HEK293T (cell line): ENCODE measurements around the gene TLX2.

Experiments used
- CTCF ChIA-PET: fragments of 350-600 bp; formaldehyde crosslinking; extraction: SDS; loops from one replicate; lab custom pipeline; 2021; ENCODE audit warnings: antibody characterized with exemption, inconsistent platforms; lab: Yijun Ruan, JAX
- POLR2A ChIA-PET: fragments of 350-600 bp; formaldehyde crosslinking; extraction: SDS; loops from one replicate; lab custom pipeline; 2020; ENCODE audit warnings: antibody characterized with exemption, inconsistent platforms; lab: Yijun Ruan, JAX
- DNase-seq: peaks from one replicate; pipeline ENCODE4 v3.0.0; 2012; ENCODE audit warnings: mixed read lengths; ENCODE audit errors: extremely low spot score
- ARNT ChIP-seq: fragments of 450-650 bp; IDR thresholded peaks from 2 replicates; pipeline ENCODE4 v1.6.1; 2017; ENCODE audit warnings: mild to moderate bottlenecking
- BHLHE40 ChIP-seq: fragments of 450-650 bp; IDR thresholded peaks from 2 replicates; pipeline ENCODE4 v1.6.1; 2016; ENCODE audit warnings: mild to moderate bottlenecking, moderate library complexity, borderline replicate concordance
- CTBP1 ChIP-seq: fragments of 450-650 bp; IDR thresholded peaks from 2 replicates; pipeline ENCODE4 v1.6.1; 2016; ENCODE audit warnings: borderline replicate concordance
- ELF4 ChIP-seq: fragments of 450-650 bp; IDR thresholded peaks from 2 replicates; pipeline ENCODE4 v1.6.1; 2017; ENCODE audit warnings: antibody characterized with exemption
- FOXA1 ChIP-seq: fragments of 450-650 bp; IDR thresholded peaks from 2 replicates; pipeline ENCODE4 v1.6.1; 2016; ENCODE audit warnings: mild to moderate bottlenecking
- FOXK2 ChIP-seq: fragments of 450-650 bp; IDR thresholded peaks from 2 replicates; pipeline ENCODE4 v1.6.1; 2016; ENCODE audit warnings: mild to moderate bottlenecking
- FOXM1 ChIP-seq: fragments of 450-650 bp; IDR thresholded peaks from 2 replicates; pipeline ENCODE4 v1.6.1; 2017; ENCODE audit warnings: mild to moderate bottlenecking, borderline replicate concordance
- HDGF ChIP-seq: fragments of 450-650 bp; IDR thresholded peaks from 2 replicates; pipeline ENCODE4 v1.6.1; 2017; ENCODE audit warnings: antibody characterized with exemption, borderline replicate concordance
- L3MBTL2 ChIP-seq: fragments of 450-650 bp; conservative IDR thresholded peaks from 2 replicates; pipeline ENCODE4 v1.6.1; 2016; ENCODE audit warnings: mild to moderate bottlenecking
- LEF1 ChIP-seq: fragments of 450-650 bp; IDR thresholded peaks from 2 replicates; pipeline ENCODE4 v1.6.1; 2017; ENCODE audit warnings: mild to moderate bottlenecking, borderline replicate concordance
- NFRKB ChIP-seq: fragments of 450-650 bp; IDR thresholded peaks from 2 replicates; pipeline ENCODE4 v1.6.1; 2016; ENCODE audit warnings: mild to moderate bottlenecking, moderate library complexity
- SP1 ChIP-seq: fragments of 450-650 bp; IDR thresholded peaks from 2 replicates; pipeline ENCODE4 v1.6.1; 2017
- SUZ12 ChIP-seq: fragments of 450-650 bp; IDR thresholded peaks from 2 replicates; pipeline ENCODE4 v1.6.1; 2016; ENCODE audit warnings: mild to moderate bottlenecking
- TARDBP ChIP-seq: fragments of 450-650 bp; IDR thresholded peaks from 2 replicates; pipeline ENCODE4 v1.6.1; 2016
- ZNF384 ChIP-seq: fragments of 450-650 bp; IDR thresholded peaks from 2 replicates; pipeline ENCODE4 v1.6.1; 2016
- TF ChIP-seq, protein P1 (sequence below): fragments of 450-650 bp; IDR thresholded peaks from 2 replicates; pipeline ENCODE4 v1.6.1; 2016

The TLX2 gene

DNA sequence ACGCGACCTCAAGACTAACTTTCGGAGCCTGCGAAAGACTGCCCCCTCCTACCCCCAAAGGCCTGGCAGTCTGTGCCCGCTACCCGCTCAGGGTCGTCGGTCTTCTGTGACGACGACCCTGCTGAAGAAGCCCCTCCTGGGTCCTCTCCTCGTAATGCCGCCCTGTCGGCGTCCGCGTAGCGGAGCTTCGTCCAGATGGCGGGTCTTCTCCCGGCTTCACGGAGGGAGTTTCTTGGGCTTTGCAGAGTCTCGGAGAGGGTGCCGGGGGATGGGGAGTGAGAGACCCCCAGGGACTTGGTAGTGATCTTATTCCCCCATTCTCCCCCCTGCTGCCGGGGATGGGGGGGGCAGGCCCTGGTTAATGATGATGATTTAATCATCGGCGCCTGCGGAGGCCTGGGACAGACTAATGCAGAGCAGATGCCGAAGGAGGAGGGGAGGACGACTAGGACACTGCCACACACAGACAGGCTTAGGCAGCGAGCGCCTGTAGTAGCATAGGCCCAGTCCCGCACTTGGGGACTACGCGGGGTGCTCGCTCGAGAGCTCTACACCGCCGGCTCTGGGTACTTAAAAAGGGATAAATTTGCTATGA is 6.2 kb upstream of the TLX2 start:
- CTCF ChIA-PET = interaction anchor here (0.9 kb wide), 1 partner anchor 53 kb away, joined by 3 read pairs; the partner anchor contains the start of gene INO80B
- peak; percentile 39 for DNase-seq
- POLR2A ChIA-PET = interaction anchor here (1.1 to 6.4 kb wide), 14 partner anchors 12 to 83 kb away, joined by 3 to 70 read pairs (median 4); partner anchors contain the start of genes AUP1, CCDC142, DQX1 and HTRA2
- TF ChIP-seq L3MBTL2 (peak; percentile 61), FOXM1 (no peak)

DNA sequence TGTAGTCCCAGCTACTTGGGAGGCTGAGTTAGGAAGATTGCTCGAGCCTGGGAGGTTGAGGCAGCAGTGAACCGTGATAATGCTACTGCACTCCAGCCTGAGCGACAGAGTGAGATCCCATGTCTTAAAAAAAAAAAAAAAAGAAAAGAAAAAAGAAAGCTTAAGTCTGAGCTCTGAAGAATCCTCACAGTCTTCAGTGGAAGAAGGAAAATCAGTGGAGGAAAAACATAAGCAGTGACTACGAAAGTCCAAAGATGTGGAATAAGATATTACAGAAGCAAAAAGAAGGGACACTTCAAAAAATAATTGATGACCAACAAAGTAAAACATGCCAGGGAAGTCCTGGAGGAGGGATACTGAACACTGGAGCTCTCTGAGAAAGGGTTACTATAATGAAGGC is 4.0 kb upstream of the TLX2 start:
- POLR2A ChIA-PET = interaction anchor here (0.9 to 6.4 kb wide), 5 partner anchors 8 to 75 kb away, joined by 3 to 70 read pairs (median 4); partner anchors contain the start of genes AUP1, CCDC142, DQX1 and HTRA2
- TF ChIP-seq NFRKB = no peak
- no peak for TF ChIP-seq FOXM1
- DNase-seq = no peak
- CTCF ChIA-PET = no interaction called here

DNA sequence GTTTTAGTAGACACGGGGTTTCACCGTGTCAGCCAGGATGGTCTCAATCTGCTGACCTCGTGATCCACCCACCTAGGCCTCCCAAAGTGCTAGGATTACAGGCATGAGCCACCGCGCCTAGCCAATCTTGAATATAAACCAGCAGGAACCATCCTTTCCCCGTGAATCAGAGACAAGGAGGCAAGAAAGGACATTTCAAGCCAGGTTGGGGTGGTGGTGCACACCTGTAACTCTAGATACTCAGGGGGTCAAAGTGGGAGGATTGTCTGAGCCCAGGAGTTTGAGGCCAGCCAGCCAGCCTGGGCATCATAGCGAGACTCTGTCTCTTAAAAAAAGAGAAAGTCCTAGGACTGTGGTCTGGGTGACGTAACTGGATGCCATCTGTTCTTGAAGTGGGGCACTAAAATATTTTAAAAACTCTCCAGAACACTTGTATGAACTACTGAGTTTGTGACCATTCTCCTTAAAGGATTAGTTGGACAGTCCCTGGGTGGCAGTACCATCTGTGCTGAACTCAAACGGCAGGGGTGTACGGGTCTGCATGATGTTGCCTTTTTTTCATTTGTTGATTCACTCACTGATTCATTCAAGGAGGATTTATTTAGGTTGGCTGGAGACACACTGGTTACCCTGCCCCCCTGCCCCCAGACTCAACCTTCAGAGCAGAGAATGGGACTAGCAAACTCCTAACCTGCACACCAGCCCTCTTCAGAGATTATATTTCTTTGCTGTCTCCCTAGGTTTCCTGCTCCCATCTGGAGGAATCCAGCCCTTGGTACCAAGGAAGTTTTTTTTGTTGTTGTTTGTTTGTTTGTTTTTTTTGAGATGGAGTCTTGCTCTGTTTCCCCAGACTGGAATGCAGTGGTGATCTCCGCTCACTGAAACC is 2.9 kb upstream of the TLX2 start:
- POLR2A ChIA-PET = interaction anchor here (6.4 kb wide), 1 partner anchor 18 kb away, joined by 70 read pairs; the partner anchor contains the start of genes AUP1, DQX1 and HTRA2
- no peak for DNase-seq
- TF ChIP-seq ARNT = no peak
- no peak for TF ChIP-seq NFRKB
- no peak for TF ChIP-seq SUZ12
- TF ChIP-seq FOXM1 = no peak
- no peak for TF ChIP-seq ELF4
- no peak for TF ChIP-seq ZNF384
- TF ChIP-seq CTBP1 = no peak
- TF ChIP-seq LEF1 = no peak
- no peak for TF ChIP-seq L3MBTL2
- TF ChIP-seq FOXK2 = no peak
- TF ChIP-seq SP1 = no peak
- TF ChIP-seq BHLHE40 = no peak
- CTCF ChIA-PET = interaction anchor here (0.7 kb wide), 1 partner anchor 1078 kb away, joined by 5 read pairs; no protein-coding TSS in a partner anchor

DNA sequence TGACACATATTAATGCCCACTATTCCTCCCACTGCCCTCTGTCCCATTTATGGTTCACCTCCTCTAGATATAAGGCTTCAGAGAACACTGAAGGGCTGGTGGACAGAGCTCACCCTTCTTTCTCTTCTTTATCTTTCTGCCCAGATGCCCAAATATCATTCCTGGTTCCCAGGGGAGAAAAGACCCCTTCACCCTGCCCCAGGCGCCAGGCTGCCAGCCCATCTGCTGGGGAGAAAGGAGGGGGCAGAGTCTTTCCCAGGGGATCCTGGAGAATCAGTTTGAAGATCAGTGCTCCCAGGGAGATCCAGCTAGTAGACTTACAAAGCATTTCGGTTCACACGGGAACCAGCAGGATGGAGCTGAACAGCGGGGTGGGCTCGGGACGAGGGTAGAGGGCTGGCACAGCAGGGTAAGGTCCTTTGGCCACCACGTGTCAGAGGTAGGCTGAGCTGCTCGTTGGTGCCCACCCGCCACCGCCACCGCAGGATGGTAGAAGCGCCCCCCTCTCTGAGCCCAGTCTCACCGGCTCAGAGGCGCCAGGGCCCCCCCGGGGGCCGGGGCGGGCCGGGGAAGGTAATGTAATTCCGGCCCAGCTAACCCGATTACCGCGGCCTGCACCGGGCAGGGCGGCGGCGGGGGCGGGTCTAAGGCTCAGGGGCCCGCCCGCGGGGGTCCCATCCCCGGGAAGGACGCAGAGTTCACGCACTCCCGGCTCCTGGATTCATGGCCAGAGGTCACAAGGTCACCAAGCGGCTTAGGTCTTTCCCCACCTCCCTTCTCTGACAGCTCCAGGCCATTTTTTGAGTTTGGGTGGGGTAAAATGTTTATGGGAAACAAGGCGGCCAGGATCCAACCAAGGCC is 1.3 kb upstream of the TLX2 start:
- ChIA-PET CTCF (no interaction called here), POLR2A (interaction anchor here (1.4 kb wide), 1 partner anchor 17 kb away, joined by 4 read pairs; the partner anchor contains the start of genes AUP1 and HTRA2)
- TF ChIP-seq TARDBP (no peak), ELF4 (no peak), FOXK2 (no peak), SP1 (no peak), FOXM1 (no peak), ZNF384 (no peak), HDGF (no peak), L3MBTL2 (no peak), FOXA1 (no peak), CTBP1 (no peak), ARNT (no peak), SUZ12 (no peak), NFRKB (no peak), LEF1 (no peak), BHLHE40 (no peak)
- TF ChIP-seq, protein P1, sequence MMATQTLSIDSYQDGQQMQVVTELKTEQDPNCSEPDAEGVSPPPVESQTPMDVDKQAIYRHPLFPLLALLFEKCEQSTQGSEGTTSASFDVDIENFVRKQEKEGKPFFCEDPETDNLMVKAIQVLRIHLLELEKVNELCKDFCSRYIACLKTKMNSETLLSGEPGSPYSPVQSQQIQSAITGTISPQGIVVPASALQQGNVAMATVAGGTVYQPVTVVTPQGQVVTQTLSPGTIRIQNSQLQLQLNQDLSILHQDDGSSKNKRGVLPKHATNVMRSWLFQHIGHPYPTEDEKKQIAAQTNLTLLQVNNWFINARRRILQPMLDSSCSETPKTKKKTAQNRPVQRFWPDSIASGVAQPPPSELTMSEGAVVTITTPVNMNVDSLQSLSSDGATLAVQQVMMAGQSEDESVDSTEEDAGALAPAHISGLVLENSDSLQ = no peak
- no peak for DNase-seq

DNA sequence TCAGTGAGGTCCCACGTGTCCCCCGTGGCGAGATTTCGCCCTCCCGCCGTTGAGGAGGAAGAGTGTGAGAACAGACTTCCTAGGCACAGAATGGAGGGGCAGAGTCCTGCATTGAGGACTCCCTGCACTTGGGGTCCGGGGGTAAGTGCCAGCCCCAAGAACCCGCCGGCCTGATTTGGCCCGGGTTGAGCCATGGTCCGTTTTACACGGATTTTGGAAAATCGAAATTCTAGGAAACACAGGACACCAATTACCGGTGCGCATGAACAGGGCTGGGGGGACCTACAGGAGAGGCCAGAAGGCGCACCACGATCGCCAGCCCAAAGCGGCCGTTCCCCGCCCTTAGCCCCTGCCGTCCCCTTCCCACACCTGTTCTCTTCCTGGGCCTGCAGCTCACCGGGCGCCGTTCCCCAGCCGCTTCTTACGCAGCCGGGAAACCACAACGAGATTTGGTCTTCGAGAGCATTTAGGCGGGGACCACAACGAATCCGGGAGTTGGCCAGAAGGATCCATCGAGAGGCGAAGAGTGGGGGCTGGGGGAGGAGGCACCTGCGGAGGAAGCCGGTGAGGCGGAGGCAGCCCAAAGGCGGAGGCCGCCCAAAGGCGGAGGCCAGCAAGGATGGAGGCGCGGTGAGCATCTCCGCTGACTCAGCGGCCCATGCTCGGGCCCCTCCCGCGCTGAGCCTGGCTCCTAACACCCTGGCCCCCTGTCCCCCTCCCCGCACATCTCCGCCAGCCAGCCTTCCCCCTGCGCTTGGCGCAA is 464 bp upstream of the TLX2 start:
- ChIA-PET POLR2A (interaction anchor here (1.4 kb wide), 1 partner anchor 16 kb away, joined by 4 read pairs; the partner anchor contains the start of genes AUP1 and HTRA2), CTCF (no interaction called here)
- no peak for TF ChIP-seq L3MBTL2
- TF ChIP-seq TARDBP = no peak
- no peak for TF ChIP-seq NFRKB
- no peak for TF ChIP-seq FOXK2
- TF ChIP-seq CTBP1 = no peak
- TF ChIP-seq, protein P1 = no peak
- TF ChIP-seq ELF4 = no peak
- no peak for TF ChIP-seq SUZ12
- no peak for TF ChIP-seq FOXM1
- no peak for TF ChIP-seq ARNT
- TF ChIP-seq BHLHE40 = no peak
- no peak for TF ChIP-seq SP1
- TF ChIP-seq HDGF = no peak
- no peak for TF ChIP-seq FOXA1
- TF ChIP-seq ZNF384 = no peak
- TF ChIP-seq LEF1 = no peak
- DNase-seq = no peak
